Measurements from ENCODE around the gene PPP1R9B. TPM values are rescaled to one million over a fixed set of nuclear protein-coding genes. Genes with fewer than 3 reads are reported as not detected.

Gene PPP1R9B
- total RNA-seq, 1 donor from 2014 or later = 58.6 TPM

DNA sequence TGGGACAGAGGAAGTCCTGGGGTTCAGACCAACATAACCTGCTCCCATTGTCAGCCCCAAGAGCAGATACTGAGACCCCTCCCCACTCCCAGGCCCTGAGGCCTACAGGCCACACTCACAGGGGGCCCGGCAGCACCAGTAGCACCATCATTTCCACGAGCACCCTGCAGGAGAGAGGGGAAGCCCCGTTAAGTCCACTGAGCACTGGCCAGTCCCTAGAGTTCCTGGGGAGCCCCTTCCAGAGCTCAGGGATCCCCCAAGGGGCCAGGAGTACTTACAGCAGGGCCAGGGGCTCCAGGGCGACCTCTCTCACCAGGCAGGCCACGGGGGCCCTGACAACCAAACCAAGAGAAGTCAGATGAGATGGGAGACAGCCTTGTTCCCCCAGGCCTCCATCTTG is 45.6 kb upstream of the PPP1R9B start:
- Mint-ChIP-seq H3K27ac (peak overlapping the region; percentile 94), H3K4me3 (peak overlapping the region; percentile 37), H3K9me3 (no peaks in the 10 kb centered on the region)

DNA sequence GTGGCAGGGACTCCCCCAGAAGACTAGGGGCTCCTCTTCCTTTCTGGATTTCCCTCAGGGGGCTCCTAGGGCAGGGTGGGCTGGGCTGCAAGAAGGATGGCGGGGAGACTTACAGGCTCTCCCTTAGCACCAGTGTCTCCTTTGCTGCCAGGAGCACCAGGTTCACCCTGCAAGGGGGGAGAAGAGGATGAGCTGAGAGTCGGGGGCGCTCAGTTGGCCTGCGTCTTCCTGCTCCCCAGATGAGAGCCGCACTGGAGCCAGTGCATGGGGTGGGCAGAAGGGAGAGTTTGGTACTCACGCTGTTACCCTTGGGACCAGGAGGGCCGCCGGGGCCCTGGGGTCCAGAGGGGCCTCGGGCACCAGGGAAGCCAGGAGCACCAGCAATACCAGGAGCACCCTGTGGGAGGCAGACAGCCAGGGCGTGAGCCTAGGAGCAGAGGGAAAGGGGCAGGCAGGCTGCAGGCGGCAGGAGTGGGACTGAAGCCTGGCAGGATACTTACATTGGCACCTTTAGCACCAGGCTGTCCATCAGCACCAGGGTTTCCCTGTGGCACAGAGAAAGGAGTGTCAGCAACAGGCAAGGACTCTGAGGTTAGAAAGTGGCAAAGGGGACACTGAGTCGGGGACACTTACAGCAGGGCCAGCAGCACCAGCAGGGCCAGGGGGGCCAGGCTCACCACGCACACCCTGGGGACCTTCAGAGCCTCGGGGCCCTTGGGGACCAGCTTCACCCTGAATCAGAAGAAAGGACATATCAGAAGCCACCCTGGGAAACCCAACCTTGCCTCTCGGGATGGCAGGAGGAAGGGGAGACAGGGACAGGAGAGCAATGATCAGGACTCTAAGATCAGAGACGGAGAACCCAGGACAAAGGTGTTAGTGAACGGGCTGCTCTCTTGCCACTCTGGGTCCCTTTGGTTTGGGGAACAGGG is 44.7 kb upstream of the PPP1R9B start:
- no peak for DNase-seq (ENCODE audit: low spot score in 2 of 2, unreplicated experiment in 2 of 2)
- Mint-ChIP-seq H3K36me3 (peaks cover 26% of the 10 kb centered on the region), H3K27ac (peak overlapping the region; percentile 94), H3K27me3 (ENCODE audit: low read depth) (no peaks in the 10 kb centered on the region), H3K4me3 (peak overlapping the region; percentile 37), H3K4me1 (peaks cover 39% of the 10 kb centered on the region), H3K9me3 (no peaks in the 10 kb centered on the region)
- TF ChIP-seq, protein P1, sequence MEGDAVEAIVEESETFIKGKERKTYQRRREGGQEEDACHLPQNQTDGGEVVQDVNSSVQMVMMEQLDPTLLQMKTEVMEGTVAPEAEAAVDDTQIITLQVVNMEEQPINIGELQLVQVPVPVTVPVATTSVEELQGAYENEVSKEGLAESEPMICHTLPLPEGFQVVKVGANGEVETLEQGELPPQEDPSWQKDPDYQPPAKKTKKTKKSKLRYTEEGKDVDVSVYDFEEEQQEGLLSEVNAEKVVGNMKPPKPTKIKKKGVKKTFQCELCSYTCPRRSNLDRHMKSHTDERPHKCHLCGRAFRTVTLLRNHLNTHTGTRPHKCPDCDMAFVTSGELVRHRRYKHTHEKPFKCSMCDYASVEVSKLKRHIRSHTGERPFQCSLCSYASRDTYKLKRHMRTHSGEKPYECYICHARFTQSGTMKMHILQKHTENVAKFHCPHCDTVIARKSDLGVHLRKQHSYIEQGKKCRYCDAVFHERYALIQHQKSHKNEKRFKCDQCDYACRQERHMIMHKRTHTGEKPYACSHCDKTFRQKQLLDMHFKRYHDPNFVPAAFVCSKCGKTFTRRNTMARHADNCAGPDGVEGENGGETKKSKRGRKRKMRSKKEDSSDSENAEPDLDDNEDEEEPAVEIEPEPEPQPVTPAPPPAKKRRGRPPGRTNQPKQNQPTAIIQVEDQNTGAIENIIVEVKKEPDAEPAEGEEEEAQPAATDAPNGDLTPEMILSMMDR (IDR thresholded peaks at IDR 0.05; ENCODE audit: unreplicated experiment) = no peak

More for the DNA sequence above, 45.6 kb upstream of the PPP1R9B start:
- peaks cover 5% of the 10 kb centered on the region for H3K27me3 Mint-ChIP-seq (ENCODE audit: low read depth)
- DNase-seq (ENCODE audit: low spot score in 2 of 2, unreplicated experiment in 2 of 2) = no peak
- peaks cover 43% of the 10 kb centered on the region for H3K4me1 Mint-ChIP-seq
- TF ChIP-seq, protein P1 (IDR thresholded peaks at IDR 0.05; ENCODE audit: unreplicated experiment) = no peak
- H3K36me3 Mint-ChIP-seq = peaks cover 26% of the 10 kb centered on the region

DNA sequence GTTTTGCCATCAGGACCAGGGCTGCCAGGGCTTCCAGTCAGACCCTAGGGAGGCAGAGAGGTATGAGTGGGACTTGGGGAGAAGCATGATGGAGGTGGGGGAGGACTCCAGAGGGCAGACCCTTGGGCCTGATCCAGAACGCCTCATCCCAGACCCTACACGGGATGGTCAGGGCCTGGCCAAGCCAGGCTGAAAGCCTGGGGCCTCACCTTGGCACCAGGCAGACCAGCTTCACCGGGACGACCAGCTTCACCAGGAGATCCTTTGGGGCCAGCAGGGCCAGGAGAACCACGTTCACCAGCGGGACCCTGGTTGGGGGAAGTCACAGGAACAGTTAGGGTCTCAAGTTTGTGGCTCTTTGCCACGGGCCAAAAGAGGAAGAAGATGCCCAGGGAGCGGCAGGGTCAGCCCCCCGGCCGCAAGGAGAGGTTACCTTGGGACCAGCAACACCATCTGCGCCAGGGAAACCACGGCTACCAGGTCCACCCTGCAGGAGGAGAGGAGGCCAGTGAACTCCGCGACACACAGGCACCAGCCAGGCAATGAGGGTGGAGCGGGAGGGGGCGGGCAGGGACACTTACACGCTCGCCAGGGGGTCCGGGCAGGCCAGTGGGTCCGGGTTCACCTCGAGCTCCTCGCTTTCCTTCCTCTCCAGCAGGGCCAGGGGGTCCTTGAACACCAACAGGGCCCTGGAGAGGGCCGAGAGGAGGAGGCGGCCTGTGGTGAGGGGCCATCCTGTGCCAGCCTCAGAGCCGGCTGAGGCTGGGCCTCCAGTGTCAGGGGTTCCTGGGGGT is 43.9 kb upstream of the PPP1R9B start:
- H3K4me3 Mint-ChIP-seq = no peak overlapping the region
- peaks cover 29% of the 10 kb centered on the region for H3K36me3 Mint-ChIP-seq
- H3K27ac Mint-ChIP-seq = peak overlapping the region; percentile 85
- peaks cover 38% of the 10 kb centered on the region for H3K4me1 Mint-ChIP-seq
- TF ChIP-seq, protein P1 (IDR thresholded peaks at IDR 0.05; ENCODE audit: unreplicated experiment) = no peak
- no peaks in the 10 kb centered on the region for H3K9me3 Mint-ChIP-seq
- no peak for DNase-seq (ENCODE audit: low spot score in 2 of 2, unreplicated experiment in 2 of 2)
- no peaks in the 10 kb centered on the region for H3K27me3 Mint-ChIP-seq (ENCODE audit: low read depth)

DNA sequence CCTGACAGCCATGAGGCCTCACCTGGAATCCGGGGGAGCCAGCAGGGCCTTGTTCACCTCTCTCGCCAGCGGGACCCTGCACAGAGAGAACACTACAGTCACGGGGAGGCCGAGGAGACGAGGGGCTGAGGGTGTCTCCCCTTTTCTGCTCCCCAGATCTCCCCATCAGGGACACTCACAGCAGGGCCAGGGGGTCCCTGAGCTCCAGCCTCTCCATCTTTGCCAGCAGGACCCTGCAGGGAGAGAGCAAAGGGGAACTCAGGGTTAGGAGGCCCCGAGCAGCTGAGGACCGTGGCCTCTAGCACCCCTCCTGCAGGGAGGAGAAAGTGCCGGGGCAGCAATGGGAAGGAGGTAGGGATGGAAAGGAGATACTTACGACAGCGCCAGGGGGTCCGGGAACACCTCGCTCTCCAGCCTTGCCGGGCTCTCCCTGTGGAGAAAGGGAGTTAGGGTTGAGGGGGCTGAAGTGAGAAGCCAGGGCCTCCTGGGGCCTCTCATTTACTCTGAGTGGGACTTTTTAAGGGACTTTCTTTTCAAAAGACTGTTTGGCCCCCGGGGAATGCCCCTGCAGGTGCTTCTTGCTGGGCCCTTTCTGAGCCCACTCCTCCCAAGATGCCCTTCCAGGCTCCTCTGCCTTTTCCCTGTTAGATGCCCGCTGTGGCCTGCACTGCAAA is 42.3 kb upstream of the PPP1R9B start:
- H3K4me3 Mint-ChIP-seq = no peak overlapping the region
- H3K4me1 Mint-ChIP-seq = peaks cover 32% of the 10 kb centered on the region
- no peaks in the 10 kb centered on the region for H3K9me3 Mint-ChIP-seq
- no peak for DNase-seq (ENCODE audit: low spot score in 2 of 2, unreplicated experiment in 2 of 2)
- TF ChIP-seq, protein P1 (IDR thresholded peaks at IDR 0.05; ENCODE audit: unreplicated experiment) = no peak
- no peaks in the 10 kb centered on the region for H3K27me3 Mint-ChIP-seq (ENCODE audit: low read depth)
- H3K27ac Mint-ChIP-seq = peak overlapping the region; percentile 80
- peaks cover 31% of the 10 kb centered on the region for H3K36me3 Mint-ChIP-seq

DNA sequence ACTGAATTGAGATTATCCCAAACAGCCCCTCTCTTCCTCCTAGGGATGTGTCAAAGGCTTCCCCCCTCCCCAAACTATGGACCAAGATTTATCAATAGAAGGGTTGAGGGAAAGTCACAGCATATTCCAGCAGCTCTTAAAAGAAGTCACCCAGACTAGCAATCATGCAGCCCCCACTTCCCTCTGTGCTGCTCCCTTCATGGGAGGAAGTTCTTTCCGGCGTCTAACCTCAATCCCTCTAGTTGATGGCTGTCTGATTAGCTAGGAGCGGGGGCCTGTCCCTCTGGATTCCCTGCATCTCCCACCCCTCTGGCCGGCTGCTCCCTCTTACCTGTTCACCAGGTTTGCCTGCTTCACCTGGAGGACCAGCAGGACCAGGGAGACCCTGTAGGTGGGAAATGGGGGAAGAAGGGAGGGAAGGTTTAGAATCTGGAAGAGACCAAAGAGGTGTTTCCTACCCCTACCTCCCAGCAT is 41.7 kb upstream of the PPP1R9B start:
- H3K4me3 Mint-ChIP-seq = no peak overlapping the region
- no peaks in the 10 kb centered on the region for H3K9me3 Mint-ChIP-seq
- H3K27ac Mint-ChIP-seq = peak overlapping the region; percentile 61
- H3K36me3 Mint-ChIP-seq = peaks cover 27% of the 10 kb centered on the region
- TF ChIP-seq, protein P1 (IDR thresholded peaks at IDR 0.05; ENCODE audit: unreplicated experiment) = no peak
- H3K4me1 Mint-ChIP-seq = peaks cover 29% of the 10 kb centered on the region
- no peaks in the 10 kb centered on the region for H3K27me3 Mint-ChIP-seq (ENCODE audit: low read depth)
- no peak for DNase-seq (ENCODE audit: low spot score in 2 of 2, unreplicated experiment in 2 of 2)
